ENCODE measurements around the gene EBPL.

DNA sequence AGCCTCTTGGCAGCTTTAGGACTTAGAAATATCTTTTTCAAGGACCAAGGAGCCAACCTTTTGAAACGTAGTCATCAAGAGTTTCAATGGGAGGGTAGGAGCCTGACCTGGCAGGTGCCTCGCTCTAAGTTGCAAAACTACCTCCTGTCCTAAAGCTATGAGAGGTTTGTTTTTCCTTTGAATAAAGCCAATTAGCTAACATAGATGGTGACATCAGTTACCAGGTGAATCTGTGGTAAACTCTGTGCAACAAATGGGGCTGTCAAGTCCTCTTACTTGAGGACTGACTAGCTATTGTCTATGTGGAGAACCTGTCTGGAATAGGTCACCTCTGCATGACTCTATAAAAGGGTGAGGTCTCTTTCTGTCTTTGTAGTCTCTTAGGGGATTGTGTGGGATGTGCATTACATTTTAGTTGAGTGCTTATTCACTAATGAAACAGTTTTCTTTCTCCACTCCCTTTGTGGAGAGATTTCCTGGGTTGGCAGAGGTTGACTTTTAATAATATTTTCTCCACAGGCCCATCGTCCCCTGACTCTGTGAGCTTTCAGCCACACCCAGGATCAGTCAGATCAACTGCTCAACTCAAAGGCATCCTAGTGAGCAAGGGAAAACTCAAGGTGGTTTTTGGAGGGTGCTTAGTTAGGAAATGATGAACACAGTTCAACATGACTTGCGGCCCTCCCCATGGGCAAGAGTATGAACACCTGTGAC, 53.1 kb downstream of the EBPL start:
- TF ChIP-seq, protein P1, sequence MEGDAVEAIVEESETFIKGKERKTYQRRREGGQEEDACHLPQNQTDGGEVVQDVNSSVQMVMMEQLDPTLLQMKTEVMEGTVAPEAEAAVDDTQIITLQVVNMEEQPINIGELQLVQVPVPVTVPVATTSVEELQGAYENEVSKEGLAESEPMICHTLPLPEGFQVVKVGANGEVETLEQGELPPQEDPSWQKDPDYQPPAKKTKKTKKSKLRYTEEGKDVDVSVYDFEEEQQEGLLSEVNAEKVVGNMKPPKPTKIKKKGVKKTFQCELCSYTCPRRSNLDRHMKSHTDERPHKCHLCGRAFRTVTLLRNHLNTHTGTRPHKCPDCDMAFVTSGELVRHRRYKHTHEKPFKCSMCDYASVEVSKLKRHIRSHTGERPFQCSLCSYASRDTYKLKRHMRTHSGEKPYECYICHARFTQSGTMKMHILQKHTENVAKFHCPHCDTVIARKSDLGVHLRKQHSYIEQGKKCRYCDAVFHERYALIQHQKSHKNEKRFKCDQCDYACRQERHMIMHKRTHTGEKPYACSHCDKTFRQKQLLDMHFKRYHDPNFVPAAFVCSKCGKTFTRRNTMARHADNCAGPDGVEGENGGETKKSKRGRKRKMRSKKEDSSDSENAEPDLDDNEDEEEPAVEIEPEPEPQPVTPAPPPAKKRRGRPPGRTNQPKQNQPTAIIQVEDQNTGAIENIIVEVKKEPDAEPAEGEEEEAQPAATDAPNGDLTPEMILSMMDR (IDR thresholded peaks at IDR 0.05): no peak
- TF ChIP-seq POLR2A (IDR thresholded peaks at IDR 0.05): no peak
